Esophagus muscularis mucosa (tissue), 4 donors: ENCODE results near the gene RNU2-1.

Source experiments
- CTCF ChIP-seq, 3 experiments: fragments of 200-600 bp in 2 of 3; fragments of 450-650 bp in 1 of 3; sonication (generic) in 2 of 3; IDR thresholded peaks; one replicate each; pipeline ENCODE4 v1.5.1; 2017 to 2019; ENCODE audit warnings: antibody characterized with exemption in 3 of 3, mild to moderate bottlenecking in 2 of 3, moderate library complexity in 1 of 3
- EP300 ChIP-seq: sonication (generic); formaldehyde crosslinking; IDR thresholded peaks from one replicate; pipeline ENCODE4 v1.6.1; 2017; ENCODE audit warnings: antibody characterized with exemption
- POLR2AphosphoS5 ChIP-seq, 2 donors: sonication (generic); formaldehyde crosslinking; IDR thresholded peaks; one replicate each; pipeline ENCODE4 v1.6.1; 2017; ENCODE audit warnings: antibody characterized with exemption in 2 of 2

DNA sequence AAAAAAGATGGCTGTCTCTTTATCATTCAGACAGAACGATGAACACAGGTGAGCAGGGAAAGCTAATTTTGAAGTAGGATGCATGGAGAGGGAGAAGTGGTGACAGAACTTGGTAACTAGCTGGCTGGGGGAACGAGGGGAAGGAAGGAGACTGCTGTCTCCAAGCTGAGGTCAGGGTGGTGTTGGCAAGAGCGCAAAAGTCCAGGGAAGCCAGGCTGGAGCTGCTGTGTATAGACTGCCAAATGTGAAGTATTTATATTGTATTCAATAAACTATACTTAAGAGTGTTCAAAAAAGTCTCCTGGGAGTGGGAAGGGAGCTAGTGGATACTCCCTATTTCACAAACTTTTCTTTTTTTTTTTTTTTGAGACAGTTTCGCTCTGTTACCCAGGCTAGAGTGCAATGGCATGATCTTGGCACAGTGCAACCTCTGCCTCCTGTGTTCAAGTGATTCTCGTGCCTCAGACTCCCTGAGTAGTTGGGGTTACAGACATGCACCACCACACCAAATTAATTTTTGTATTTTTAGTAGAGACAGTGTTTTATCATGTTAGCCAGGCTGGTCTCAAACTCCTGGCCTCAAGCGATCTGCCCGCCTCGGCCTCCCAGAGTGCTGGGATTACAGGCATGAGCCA, 13.9 kb downstream of the RNU2-1 start:
- TF ChIP-seq POLR2AphosphoS5 (IDR thresholded peaks at IDR 0.05) (no peak), EP300 (no peak), CTCF (IDR thresholded peaks at IDR 0.05) (no peak)
